Gastroesophageal sphincter (tissue), 4 donors: ENCODE data around the gene RALGAPB. TPM values are rescaled to one million over a fixed set of nuclear protein-coding genes. Genes with fewer than 3 reads are reported as not detected.

ENCODE experiments used
- ATAC-seq: fragments of 150-250 bp; one replicate; pipeline ENCODE4 v1.9.1; 2016; ENCODE audit warnings: mild to moderate bottlenecking, moderate library complexity
- H3K27ac ChIP-seq, 4 donors: fragments of 200-600 bp; sonication (generic) in 3 of 4; 1 replicate in 3 of 4; 2 replicates in 1 of 4; pipeline ENCODE4 v1.5.1; 2016 to 2019
- H3K27me3 ChIP-seq: fragments of 200-600 bp; sonication (generic); one replicate; pipeline ENCODE4 v1.5.1; 2019
- H3K36me3 ChIP-seq, 2 donors: fragments of 200-600 bp; sonication (generic); one replicate each; pipeline ENCODE4 v1.5.1; 2019; ENCODE audit warnings: control low read depth in 1 of 2
- H3K4me1 ChIP-seq, 3 donors: fragments of 200-600 bp; sonication (generic); 1 replicate in 2 of 3; 2 replicates in 1 of 3; pipeline ENCODE4 v1.5.1; 2016 to 2019; ENCODE audit warnings: control low read depth in 2 of 3
- H3K4me3 ChIP-seq, 2 donors: fragments of 200-600 bp; sonication (generic); one replicate each; pipeline ENCODE4 v1.5.1; 2019; ENCODE audit warnings: mild to moderate bottlenecking in 1 of 2, moderate library complexity in 1 of 2
- H3K9me3 ChIP-seq, 3 donors: fragments of 200-600 bp; sonication (generic); one replicate each; pipeline ENCODE4 v1.5.1; 2017 to 2019; ENCODE audit warnings: control low read depth in 2 of 3
- EP300 ChIP-seq: sonication (generic); formaldehyde crosslinking; IDR thresholded peaks from one replicate; pipeline ENCODE4 v1.6.1; 2017; ENCODE audit warnings: antibody characterized with exemption, mild to moderate bottlenecking
- POLR2A ChIP-seq, 2 donors: fragments of 450-650 bp; IDR thresholded peaks; one replicate each; pipeline ENCODE4 v1.6.1; 2017; ENCODE audit warnings: antibody characterized with exemption in 2 of 2, mild to moderate bottlenecking in 2 of 2, moderate library complexity in 1 of 2
- POLR2AphosphoS5 ChIP-seq: sonication (generic); formaldehyde crosslinking; IDR thresholded peaks from one replicate; pipeline ENCODE4 v1.6.1; 2017; ENCODE audit warnings: antibody characterized with exemption
- WGBS, 2 donors: methylation state at CpG; one replicate each; pipeline ENCODE4 v1.1.5; 2018; ENCODE audit warnings: low coverage in 1 of 2; 5-methylcytosine and 5-hydroxymethylcytosine counted together
- total RNA-seq, 4 donors: library from RNA; depleted of rRNA; stranded (reverse); fragments of >200 nt; gene quantifications; one replicate each; pipeline ENCODE4 v1.1.0, GENCODE V29; 2016
- TF ChIP-seq, protein P1 (sequence below), 4 experiments: fragments of 200-600 bp in 2 of 4; fragments of 450-650 bp in 2 of 4; sonication (generic) in 1 of 4; IDR thresholded peaks; one replicate each; pipeline ENCODE4 v1.5.1; 2017 to 2019; ENCODE audit warnings: antibody characterized with exemption in 4 of 4, mild to moderate bottlenecking in 2 of 4, moderate library complexity in 2 of 4

Gene RALGAPB
- total RNA-seq, 4 donors from 2014 or later = 26.0 to 42.3 (median 36.0) TPM

DNA sequence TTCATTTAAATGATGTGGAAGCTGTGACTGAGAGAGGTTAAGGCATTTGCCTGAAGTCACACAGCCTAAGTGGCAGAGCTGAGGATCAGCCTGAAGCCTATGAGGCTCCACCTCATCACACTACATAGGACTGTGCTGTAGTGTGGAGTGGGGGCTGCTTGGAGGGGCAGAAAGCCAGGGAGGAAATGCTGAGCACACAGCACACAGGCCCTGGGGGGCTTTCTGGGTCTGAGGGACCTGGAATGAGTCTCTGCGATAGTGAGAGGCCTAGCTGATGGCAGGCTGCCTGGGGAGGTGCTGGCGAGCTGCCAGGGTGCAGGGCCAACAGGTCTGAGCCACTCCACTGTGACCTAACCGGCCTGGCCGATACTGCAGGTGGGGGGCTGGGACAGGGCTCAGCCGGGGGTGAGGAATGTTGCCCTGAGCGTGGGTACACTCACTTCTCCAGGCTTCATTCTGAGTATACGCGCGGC is 126.8 kb downstream of the RALGAPB start:
- Histone ChIP-seq H3K4me1 (peaks cover 0 to 5% (median 0%) of the 10 kb centered on the region in 3 donors), H3K4me3 (no peak overlapping the region), H3K9me3 (no peaks in the 10 kb centered on the region), H3K27me3 (peaks cover 57% of the 10 kb centered on the region), H3K36me3 (no peaks in the 10 kb centered on the region), H3K27ac (no peak overlapping the region)
- ATAC-seq = no peak
- TF ChIP-seq POLR2A (IDR thresholded peaks at IDR 0.05) (no peak), EP300 (no peak), POLR2AphosphoS5 (no peak)
- TF ChIP-seq, protein P1, sequence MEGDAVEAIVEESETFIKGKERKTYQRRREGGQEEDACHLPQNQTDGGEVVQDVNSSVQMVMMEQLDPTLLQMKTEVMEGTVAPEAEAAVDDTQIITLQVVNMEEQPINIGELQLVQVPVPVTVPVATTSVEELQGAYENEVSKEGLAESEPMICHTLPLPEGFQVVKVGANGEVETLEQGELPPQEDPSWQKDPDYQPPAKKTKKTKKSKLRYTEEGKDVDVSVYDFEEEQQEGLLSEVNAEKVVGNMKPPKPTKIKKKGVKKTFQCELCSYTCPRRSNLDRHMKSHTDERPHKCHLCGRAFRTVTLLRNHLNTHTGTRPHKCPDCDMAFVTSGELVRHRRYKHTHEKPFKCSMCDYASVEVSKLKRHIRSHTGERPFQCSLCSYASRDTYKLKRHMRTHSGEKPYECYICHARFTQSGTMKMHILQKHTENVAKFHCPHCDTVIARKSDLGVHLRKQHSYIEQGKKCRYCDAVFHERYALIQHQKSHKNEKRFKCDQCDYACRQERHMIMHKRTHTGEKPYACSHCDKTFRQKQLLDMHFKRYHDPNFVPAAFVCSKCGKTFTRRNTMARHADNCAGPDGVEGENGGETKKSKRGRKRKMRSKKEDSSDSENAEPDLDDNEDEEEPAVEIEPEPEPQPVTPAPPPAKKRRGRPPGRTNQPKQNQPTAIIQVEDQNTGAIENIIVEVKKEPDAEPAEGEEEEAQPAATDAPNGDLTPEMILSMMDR (IDR thresholded peaks at IDR 0.05) = no peak
- 24 to 45% methylated on average over 4 of the region's 9 CpGs for WGBS, 2 donors

DNA sequence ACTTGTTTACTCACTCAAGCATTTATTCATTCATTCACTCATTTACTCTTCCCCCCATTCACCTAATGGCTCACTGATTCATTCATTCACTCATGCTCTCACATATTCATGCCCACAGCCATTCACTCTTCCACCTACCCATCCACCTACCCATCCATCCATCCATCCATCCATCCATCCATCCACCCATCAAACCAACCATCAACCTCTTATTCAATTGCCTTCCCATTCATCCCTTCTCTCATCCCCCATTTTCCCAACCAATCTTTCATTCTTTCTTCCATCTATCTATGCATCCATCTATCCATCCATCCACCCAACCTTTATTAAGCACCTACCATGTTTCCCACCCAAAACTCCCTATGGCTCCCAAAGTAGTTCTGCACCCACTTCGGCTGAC is 127.4 kb downstream of the RALGAPB start:
- 100% methylated on average over 1 of the region's 1 CpG for WGBS, 2 donors
- no peak for TF ChIP-seq POLR2A (IDR thresholded peaks at IDR 0.05)
- TF ChIP-seq EP300 = no peak
- TF ChIP-seq, protein P1 (IDR thresholded peaks at IDR 0.05) = no peak
- TF ChIP-seq POLR2AphosphoS5 = no peak
- Histone ChIP-seq H3K27me3 (peaks cover 60% of the 10 kb centered on the region), H3K9me3 (no peaks in the 10 kb centered on the region), H3K36me3 (no peaks in the 10 kb centered on the region), H3K4me3 (no peak overlapping the region), H3K27ac (no peak overlapping the region), H3K4me1 (peaks cover 0 to 5% (median 0%) of the 10 kb centered on the region in 3 donors)
- no peak for ATAC-seq

DNA sequence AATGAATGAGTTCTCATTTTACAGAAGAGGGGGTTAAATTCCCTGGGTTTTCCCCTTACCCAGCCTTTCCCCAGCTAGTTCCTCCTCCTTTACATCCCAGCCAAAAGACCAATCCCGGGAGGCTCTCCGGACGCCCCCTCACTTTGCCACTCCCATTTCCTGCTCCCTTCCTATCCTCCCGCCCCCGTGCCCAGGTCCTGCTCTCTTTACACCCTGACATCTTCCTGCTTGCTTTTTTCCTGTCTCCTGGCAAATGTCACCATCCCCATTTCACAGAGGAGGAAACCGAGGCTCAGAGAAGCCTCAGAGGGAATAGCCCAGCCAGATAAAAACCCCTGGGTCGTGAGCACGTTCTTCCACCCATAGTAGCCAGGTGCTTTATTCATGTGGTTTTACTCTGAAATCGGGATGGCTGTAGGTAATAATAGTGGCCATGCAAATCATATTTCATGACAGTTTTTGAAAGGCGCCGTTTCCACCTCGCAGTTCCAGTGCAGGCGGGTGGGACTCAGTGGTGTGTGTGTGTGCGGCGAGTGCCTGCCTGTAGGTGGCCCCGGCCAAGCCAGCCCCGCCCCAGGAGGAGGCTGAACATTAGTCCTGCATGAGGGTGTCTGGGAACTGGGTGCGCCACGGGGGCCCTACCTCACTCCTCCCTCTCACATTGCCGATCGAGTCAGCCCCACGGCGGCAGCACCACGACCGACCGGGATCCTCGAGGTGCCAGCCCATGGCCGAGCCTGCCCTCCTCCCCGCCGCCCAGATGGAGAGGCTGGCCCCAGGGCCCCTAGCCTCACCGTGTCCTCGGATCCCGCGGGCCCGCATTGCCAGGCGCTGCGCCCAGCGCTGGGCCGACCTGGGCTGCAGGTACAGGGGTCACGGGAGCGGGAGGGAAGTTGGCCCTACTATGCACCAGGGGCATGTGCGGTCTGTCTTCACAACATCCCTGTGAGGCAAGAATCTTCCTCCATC is 128.9 kb downstream of the RALGAPB start, which contains the start of gene ARHGAP40:
Gene ARHGAP40, plus strand, starts transcription at position 594 of the 969 bp plus-strand sequence.
- H3K36me3 ChIP-seq = no peaks in the 10 kb centered on the region
- H3K4me3 ChIP-seq = no peak within 1 kb of the TSS
- no peak within 1 kb of the TSS for H3K27ac ChIP-seq
- 3 to 7% methylated on average over 8 to 9 of the region's 42 CpGs for WGBS, 2 donors
- no peaks in the 10 kb centered on the region for H3K9me3 ChIP-seq
- ATAC-seq = no peak
- peaks cover 64% of the 10 kb centered on the region for H3K27me3 ChIP-seq
- TF ChIP-seq POLR2AphosphoS5 (no peak), POLR2A (IDR thresholded peaks at IDR 0.05) (no peak), EP300 (no peak)
- TF ChIP-seq, protein P1 (IDR thresholded peaks at IDR 0.05) = no peak
- peaks cover 0 to 5% (median 0%) of the 10 kb centered on the region in 3 donors for H3K4me1 ChIP-seq

DNA sequence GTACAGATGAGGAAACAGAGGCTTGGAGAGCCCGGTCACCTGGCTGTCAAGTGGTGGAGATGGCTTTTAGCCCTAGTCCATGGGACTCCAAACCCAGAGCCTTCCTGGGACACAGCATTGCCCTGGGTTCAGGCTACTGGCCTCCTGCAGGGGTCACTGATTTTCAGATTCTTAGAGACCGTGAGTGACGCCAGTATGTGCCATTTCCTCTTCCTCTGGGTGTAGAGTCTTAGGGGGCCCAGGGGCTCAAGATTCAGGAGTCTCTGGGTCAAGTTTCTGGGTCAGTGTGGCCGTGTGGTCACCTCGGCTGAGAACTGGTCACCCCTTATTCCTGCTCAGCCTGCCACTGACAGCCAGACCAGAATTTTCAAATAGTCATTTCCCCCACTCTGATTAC is 129.5 kb downstream of the RALGAPB start:
- peaks cover 71% of the 10 kb centered on the region for H3K27me3 ChIP-seq
- TF ChIP-seq, protein P1 (IDR thresholded peaks at IDR 0.05) = no peak
- TF ChIP-seq EP300 (no peak), POLR2AphosphoS5 (no peak), POLR2A (IDR thresholded peaks at IDR 0.05) (no peak)
- no peak overlapping the region for H3K27ac ChIP-seq
- peaks cover 0 to 5% (median 0%) of the 10 kb centered on the region in 3 donors for H3K4me1 ChIP-seq
- WGBS, 2 donors = 30 to 32% methylated on average over 2 to 5 of the region's 5 CpGs
- H3K4me3 ChIP-seq = no peak overlapping the region
- no peaks in the 10 kb centered on the region for H3K36me3 ChIP-seq
- no peak for ATAC-seq
- H3K9me3 ChIP-seq = no peaks in the 10 kb centered on the region
